ENCODE results near the gene COQ4.

Gene COQ4

GRCh38 chr9:128292009-128292408 is 30.6 kb upstream of the COQ4 start:
- TF ChIP-seq CTCF (IDR thresholded peaks at IDR 0.05; ENCODE audit: low read depth, low read length): no peak
- no peaks in the 10 kb centered on the region for H3K27me3 ChIP-seq (ENCODE audit: insufficient read depth, low read depth, severe bottlenecking)
- DNase-seq: no peak
- H3K4me3 ChIP-seq (ENCODE audit: low read depth, low read length): no peak overlapping the region
- no peak overlapping the region for H3K27ac ChIP-seq
- peaks cover 32% of the 10 kb centered on the region for H3K36me3 ChIP-seq
- H3K9me3 ChIP-seq (ENCODE audit: severe bottlenecking): no peaks in the 10 kb centered on the region

- Histone ChIP-seq H3K27me3 (ENCODE audit: insufficient read depth, low read depth, severe bottlenecking) (no peaks in the 10 kb centered on the region), H3K9me3 (ENCODE audit: severe bottlenecking) (no peaks in the 10 kb centered on the region), H3K4me3 (ENCODE audit: low read depth, low read length) (no peak overlapping the region), H3K27ac (no peak overlapping the region), H3K36me3 (peaks cover 26% of the 10 kb centered on the region)
- no peak for TF ChIP-seq CTCF (IDR thresholded peaks at IDR 0.05; ENCODE audit: low read depth, low read length)
- DNase-seq: no peak
Measured at GRCh38 chr9:128293091-128293490, 29.5 kb upstream of the COQ4 start.

- peaks cover 15% of the 10 kb centered on the region for H3K36me3 ChIP-seq
- no peak for DNase-seq
- no peak overlapping the region for H3K4me3 ChIP-seq (ENCODE audit: low read depth, low read length)
- H3K27ac ChIP-seq: no peak overlapping the region
- TF ChIP-seq CTCF (IDR thresholded peaks at IDR 0.05; ENCODE audit: low read depth, low read length): no peak
- H3K27me3 ChIP-seq (ENCODE audit: insufficient read depth, low read depth, severe bottlenecking): no peaks in the 10 kb centered on the region
- H3K9me3 ChIP-seq (ENCODE audit: severe bottlenecking): no peaks in the 10 kb centered on the region
Measured at GRCh38 chr9:128294142-128294541, 28.5 kb upstream of the COQ4 start.

GRCh38 chr9:128296340-128297220 is 26.1 kb upstream of the COQ4 start:
- TF ChIP-seq CTCF (IDR thresholded peaks at IDR 0.05; ENCODE audit: low read depth, low read length): no peak
- H3K9me3 ChIP-seq (ENCODE audit: severe bottlenecking): no peaks in the 10 kb centered on the region
- no peak overlapping the region for H3K4me3 ChIP-seq (ENCODE audit: low read depth, low read length)
- no peak overlapping the region for H3K27ac ChIP-seq
- H3K27me3 ChIP-seq (ENCODE audit: insufficient read depth, low read depth, severe bottlenecking): no peaks in the 10 kb centered on the region
- DNase-seq: no peak
- H3K36me3 ChIP-seq: peaks cover 9% of the 10 kb centered on the region

- Histone ChIP-seq H3K4me3 (ENCODE audit: low read depth, low read length) (no peak overlapping the region), H3K9me3 (ENCODE audit: severe bottlenecking) (no peaks in the 10 kb centered on the region), H3K27me3 (ENCODE audit: insufficient read depth, low read depth, severe bottlenecking) (no peaks in the 10 kb centered on the region), H3K27ac (no peak overlapping the region), H3K36me3 (peaks cover 6% of the 10 kb centered on the region)
- TF ChIP-seq CTCF (IDR thresholded peaks at IDR 0.05; ENCODE audit: low read depth, low read length): no peak
- no peak for DNase-seq
Measured at GRCh38 chr9:128297221-128297773, 25.3 kb upstream of the COQ4 start.

Data from WERI-Rb-1 (cell line).